Eye (tissue), 1 donor: ENCODE results near the gene UNC13A.

Source experiments
- DNase-seq: peaks from one replicate; pipeline ENCODE4 v3.0.0-alpha.2; 2015

Gene UNC13A

DNA sequence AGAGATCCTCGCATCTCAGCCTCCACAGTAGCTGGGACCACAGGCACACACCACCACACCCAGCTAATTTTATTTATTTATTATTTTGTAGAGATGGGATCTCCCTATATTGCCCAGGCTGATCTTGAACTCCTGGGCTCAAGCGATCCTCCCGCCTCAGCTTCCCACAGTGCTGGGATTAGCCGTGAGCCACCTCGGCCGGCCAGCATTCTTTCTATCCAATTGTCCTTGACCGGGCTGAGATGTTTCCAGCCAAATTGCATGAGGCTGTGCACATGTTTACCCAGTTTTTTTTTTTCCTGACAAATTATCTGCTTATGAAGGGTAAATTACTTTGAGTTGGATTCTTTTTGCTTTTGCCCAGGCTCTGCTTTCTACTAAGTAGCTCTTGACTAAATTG, 28.2 kb downstream of the UNC13A start:
- DNase-seq, result no peak

- no peak for DNase-seq
Measured at GRCh38 chr19:17658666-17659065, 29.5 kb downstream of the UNC13A start.

GRCh38 chr19:17658240-17658639, 29.9 kb downstream of the UNC13A start:
- no peak for DNase-seq

DNA sequence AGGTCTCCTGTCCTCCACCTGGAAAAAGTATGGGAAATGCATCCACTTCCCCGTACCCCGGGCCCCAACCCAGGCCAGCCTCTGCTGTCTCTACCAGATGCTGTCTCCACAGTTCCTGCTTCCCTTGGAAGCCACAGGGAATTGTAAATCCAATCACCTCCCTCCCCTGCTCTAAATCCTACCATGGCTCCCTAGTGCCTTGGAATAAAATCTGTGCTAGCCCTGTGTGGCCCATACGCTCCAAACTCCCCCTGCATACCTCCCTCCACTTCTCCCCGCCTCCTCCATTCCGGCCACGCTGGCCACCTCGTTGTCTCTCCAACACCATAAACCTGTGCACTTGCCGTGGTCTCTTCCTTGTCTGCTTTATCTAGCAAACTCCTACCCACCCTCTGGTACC, 31.2 kb downstream of the UNC13A start:
- DNase-seq, result no peak

DNA sequence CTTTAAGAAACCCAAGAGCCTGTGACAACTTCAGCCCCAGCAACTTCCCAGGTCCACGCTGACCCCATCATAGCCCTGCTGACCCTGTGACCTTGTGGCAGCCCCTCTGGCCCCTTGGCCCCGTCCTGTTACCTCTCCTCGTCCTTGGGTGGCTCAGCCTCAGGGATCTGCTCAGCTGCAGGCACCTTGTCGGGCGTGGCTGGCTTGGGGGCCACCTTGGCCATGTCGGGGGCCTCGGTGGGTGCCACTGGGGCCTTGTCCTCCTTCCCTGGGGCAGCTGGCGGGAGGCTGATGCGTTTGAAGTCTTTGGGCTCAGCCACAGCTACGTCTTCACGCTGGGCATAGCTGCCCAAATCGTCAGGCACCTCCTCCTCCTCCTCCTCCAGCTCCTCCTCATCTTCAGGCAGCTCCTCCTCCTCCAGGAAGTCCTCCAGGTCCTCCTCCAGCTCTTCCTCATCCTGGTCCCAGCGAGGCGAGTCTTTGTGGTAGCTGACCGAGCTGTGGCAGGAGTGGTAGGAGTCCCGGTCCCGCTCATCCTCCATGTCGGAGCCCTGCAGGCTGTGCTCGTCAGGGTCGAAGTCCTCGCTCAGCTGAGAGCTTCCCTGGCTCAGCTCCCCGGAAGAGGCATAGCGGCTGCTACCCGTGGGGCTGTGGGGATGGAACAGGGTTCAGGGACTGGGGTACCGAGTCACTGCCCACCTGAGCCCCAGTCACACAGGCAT, 32.2 kb downstream of the UNC13A start:
- DNase-seq, result no peak

- DNase-seq, result no peak
Measured at GRCh38 chr19:17654993-17655392, 33.2 kb downstream of the UNC13A start.

GRCh38 chr19:17652627-17653026, 35.5 kb downstream of the UNC13A start:
- DNase-seq, result no peak

DNA sequence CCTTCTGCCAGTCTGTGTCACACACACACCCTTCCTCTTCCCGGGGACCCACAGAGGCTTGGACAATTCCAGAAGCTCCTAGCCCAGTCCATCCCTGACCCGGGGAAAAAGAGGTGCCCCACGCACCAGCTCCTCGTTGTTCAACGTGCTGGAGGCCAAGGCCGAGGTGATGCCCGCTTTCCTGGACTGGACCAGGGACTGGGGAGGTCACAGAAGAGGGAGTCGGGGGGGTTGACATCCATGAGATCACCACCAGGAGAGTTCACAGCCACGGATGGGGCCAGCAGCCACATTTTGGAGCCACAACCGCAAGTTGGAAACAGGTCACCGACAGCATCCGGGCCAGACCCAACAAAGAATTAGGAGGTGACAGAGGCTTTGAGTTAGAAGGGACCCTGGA, 39.4 kb downstream of the UNC13A start:
- DNase-seq, result no peak

GRCh38 chr19:17648097-17648660, 40.0 kb downstream of the UNC13A start:
- DNase-seq, result no peak

DNA sequence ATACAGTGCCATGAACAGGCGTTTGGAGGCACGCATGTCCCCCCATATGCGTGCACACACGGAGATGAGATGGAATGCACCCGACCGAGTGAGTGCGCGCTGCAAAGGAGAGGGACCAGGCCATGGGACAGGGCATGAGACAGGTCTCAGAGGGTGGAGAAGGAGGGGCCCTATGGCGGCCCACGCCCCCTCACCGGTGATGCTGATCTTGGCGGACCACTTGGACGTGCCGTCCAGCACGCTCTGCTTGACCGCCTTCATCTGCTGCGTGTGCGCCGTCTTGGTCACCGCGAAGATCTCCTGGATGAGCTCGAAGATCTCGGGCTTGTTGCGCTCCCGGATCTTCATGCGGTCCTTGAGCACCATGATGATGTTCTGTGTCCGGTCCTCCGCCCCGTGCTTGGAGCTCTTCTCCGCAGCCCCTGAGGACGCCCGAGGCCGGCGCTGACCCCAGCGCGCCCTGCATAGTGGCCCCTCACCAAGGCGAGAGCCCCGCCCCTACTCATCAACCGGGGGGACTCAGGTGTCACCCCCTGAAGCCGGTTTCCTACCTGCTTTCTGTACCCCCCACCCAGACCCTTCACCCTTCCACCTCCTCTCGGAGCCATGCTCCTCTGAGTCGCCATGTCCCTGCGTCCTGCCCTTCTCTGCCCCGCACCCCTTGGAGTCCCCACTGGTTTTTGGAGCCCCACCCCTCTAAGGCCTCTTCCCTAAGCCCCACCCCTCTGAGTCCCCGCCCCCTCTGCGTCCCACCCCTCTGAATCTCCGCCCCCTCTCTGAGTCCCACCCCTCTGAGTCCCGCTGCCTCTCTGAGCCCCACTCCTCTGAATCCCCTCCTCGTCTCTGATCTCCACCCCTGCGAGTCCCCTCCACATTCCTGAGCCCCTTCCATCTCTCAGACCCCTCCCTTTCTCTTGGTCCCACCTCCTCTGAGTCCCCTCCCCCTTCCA, 40.8 kb downstream of the UNC13A start:
- no peak for DNase-seq

DNA sequence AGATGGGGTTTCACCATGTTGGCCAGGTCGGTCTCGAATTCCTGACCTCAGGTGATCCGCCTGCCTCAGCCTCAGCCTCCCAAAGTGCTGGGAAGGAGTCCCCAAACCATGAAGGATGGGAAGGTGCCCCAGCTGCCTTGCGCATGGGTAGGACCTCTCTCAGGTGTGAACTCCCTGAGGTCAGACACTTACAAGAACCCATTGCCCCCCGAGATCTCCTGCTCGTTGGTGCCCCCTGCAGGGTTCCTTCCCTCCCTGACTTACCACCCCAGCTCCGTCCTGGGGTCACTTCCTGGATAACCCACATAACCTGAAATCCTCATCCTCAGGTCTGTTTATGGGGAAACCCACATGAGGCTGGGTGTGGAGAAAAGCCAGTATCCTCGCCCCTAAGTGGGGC, 41.7 kb downstream of the UNC13A start:
- DNase-seq, result no peak

- no peak for DNase-seq
Measured at GRCh38 chr19:17645339-17645963, 42.7 kb downstream of the UNC13A start.

DNA sequence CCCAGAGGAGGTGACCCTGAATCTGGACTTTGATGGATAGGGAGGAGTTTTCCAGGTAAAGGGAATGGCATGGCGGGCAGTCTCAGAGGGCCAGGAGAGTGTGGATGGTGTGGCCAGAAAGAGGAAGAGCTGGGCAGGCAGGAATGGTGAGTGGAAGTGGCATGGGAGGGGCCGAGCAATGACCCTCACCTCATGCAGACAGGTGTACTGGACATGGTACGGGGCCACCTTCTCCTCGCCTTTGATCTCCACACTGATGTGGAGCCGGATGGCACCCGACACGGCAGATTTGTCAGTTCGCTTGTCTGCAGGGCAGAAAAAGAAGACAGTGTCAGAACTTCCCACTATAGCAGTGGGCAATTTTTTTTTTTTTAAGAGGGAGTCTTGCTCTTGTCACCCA, 45.5 kb downstream of the UNC13A start:
- DNase-seq, result no peak

- DNase-seq, result no peak
Measured at GRCh38 chr19:17641846-17642245, 46.3 kb downstream of the UNC13A start.

- DNase-seq, result no peak
Measured at GRCh38 chr19:17641181-17641580, 47.0 kb downstream of the UNC13A start.

GRCh38 chr19:17633700-17634099, 54.5 kb downstream of the UNC13A start:
- DNase-seq, result no peak

- DNase-seq, result no peak
Measured at GRCh38 chr19:17632577-17632976, 55.6 kb downstream of the UNC13A start.

GRCh38 chr19:17629760-17630159, 58.4 kb downstream of the UNC13A start:
- DNase-seq, result no peak

DNA sequence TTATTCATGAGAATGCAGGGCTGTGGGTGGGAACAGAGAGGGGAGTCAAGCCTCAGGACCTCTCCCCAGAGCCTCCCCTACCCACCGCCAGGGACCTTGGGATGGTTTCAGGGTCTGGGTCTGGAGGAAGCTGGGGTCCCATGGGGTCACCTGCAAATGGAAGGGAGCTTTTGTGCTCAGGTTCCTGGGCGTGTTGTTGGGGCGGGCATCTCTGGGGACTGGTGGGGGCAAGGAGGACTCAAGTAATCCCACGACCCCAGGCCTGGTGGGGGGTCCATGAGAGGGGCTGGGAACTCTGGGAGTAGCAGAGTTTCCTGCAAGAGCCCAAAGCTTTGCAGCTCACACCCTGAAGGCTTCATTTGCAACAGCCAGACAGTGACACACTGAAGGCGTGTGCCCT, 60.2 kb downstream of the UNC13A start:
- DNase-seq, result no peak

DNA sequence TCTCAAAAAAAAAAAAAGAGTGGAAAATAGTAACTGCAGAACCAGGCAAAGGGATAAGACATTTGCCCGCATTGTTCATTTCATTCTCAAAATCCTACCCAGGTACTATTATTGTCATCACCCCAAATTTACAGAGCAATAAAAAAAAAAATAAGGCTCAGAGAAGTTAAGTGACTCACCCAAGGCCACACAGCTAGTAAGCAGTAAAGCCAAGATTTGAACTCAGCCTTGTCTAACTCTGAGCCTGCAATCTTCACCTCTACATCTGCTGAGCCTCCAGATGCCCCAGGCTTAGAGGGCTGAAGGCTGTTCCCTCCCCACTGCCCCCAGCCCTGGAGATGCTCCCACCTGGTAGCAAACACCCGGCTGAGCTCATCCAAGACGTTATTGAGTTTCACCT, 61.0 kb downstream of the UNC13A start:
- no peak for DNase-seq

GRCh38 chr19:17626456-17627015, 61.6 kb downstream of the UNC13A start:
- DNase-seq, result no peak

- no peak for DNase-seq
Measured at GRCh38 chr19:17625980-17626379, 62.2 kb downstream of the UNC13A start.

DNA sequence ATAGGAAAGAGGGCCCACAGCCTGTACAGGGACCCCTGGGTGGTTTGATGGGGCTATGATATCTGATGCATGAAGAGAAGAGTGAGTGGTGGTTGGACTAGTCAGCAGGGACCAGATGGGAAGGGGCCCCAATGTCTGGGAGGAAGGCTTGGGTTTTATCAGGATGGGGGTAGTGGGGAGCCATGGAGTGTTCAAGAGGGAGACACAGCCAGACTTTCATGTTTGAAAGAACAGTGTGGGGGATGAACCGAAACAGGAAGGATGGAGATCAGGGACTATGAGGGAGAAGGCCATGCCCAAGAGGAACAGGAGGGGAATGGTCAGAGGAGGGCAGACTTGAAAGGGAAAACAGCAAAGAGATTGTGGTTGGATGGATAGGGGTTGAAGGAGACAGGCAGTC, 63.1 kb downstream of the UNC13A start:
- DNase-seq, result no peak
